OCI-LY1 (cell line): ENCODE results near the gene AMER3.

Source experiments
- H2AFZ ChIP-seq: fragments of 200-600 bp; sonication (generic), shearing (Covaris generic); 2 replicates; pipeline ENCODE4 v1.6.0; 2014; ENCODE audit warnings: antibody characterized with exemption, mild to moderate bottlenecking, low read length
- H3F3A ChIP-seq: fragments of 200-600 bp; sonication (generic), shearing (Covaris generic); 2 replicates; pipeline ENCODE4 v1.6.0; 2014; ENCODE audit warnings: mild to moderate bottlenecking, antibody characterized with exemption, low read length, moderate library complexity; ENCODE audit not compliant: insufficient read depth
- H3K27ac ChIP-seq: fragments of 200-600 bp; sonication (generic); 2 replicates; pipeline ENCODE4 v1.5.1; 2014; ENCODE audit warnings: low read length, mixed run types, mild to moderate bottlenecking, low read depth; ENCODE audit not compliant: poor library complexity, severe bottlenecking
- H3K27me3 ChIP-seq: fragments of 200-600 bp; sonication (generic); 2 replicates; pipeline ENCODE4 v1.6.0; 2014; ENCODE audit warnings: antibody characterized with exemption, mild to moderate bottlenecking, low read length, moderate library complexity; ENCODE audit not compliant: insufficient read depth
- H3K36me3 ChIP-seq: fragments of 200-600 bp; sonication (generic); 2 replicates; pipeline ENCODE4 v1.6.1; 2014; ENCODE audit warnings: mild to moderate bottlenecking, antibody characterized with exemption, low read length, moderate library complexity, mixed read lengths; ENCODE audit not compliant: insufficient read depth
- H3K4me1 ChIP-seq: fragments of 200-600 bp; sonication (generic); 2 replicates; pipeline ENCODE4 v1.5.1; 2014; ENCODE audit warnings: mild to moderate bottlenecking, low read length, moderate library complexity; ENCODE audit not compliant: insufficient read depth, severe bottlenecking
- H3K4me2 ChIP-seq: fragments of 200-600 bp; sonication (generic), shearing (Covaris generic); 2 replicates; pipeline ENCODE4 v1.6.1; 2014; ENCODE audit warnings: low read length
- H3K4me3 ChIP-seq: fragments of 200-600 bp; sonication (generic); 2 replicates; pipeline ENCODE4 v1.5.1; 2014; ENCODE audit warnings: low read length, low read depth, mild to moderate bottlenecking, mixed read lengths; ENCODE audit not compliant: poor library complexity, severe bottlenecking
- H3K79me2 ChIP-seq: fragments of 200-600 bp; shearing (Covaris generic); 2 replicates; pipeline ENCODE4 v1.6.1; 2016; ENCODE audit warnings: mixed run types, low read length, mixed read lengths; ENCODE audit not compliant: insufficient read depth
- H3K9ac ChIP-seq: fragments of 200-600 bp; sonication (generic), shearing (Covaris generic); 2 replicates; pipeline ENCODE4 v1.6.1; 2014; ENCODE audit warnings: mild to moderate bottlenecking, low read length, mixed read lengths
- H3K9me2 ChIP-seq: fragments of 200-600 bp; sonication (generic), shearing (Covaris generic); 2 replicates; pipeline ENCODE4 v1.6.1; 2014; ENCODE audit warnings: low read depth, mild to moderate bottlenecking, low read length, mixed read lengths
- H3K9me3 ChIP-seq: fragments of 200-600 bp; shearing (Covaris generic); 2 replicates; pipeline ENCODE4 v1.6.1; 2014; ENCODE audit warnings: low read length, mixed read lengths
- H4K20me1 ChIP-seq: fragments of 200-600 bp; sonication (generic), shearing (Covaris generic); 2 replicates; pipeline ENCODE4 v1.6.0; 2016; ENCODE audit warnings: mild to moderate bottlenecking, low read length; ENCODE audit not compliant: insufficient read depth
- CTCF ChIP-seq: fragments of 200-600 bp; sonication (generic), shearing (Covaris generic); IDR thresholded peaks from 2 replicates; pipeline ENCODE4 v1.5.1; 2017; ENCODE audit warnings: mild to moderate bottlenecking, antibody characterized with exemption, low read length, moderate library complexity, mixed read lengths
- EZH2 ChIP-seq: fragments of 200-600 bp; sonication (generic), shearing (Covaris generic); IDR thresholded peaks from 2 replicates; pipeline ENCODE4 v1.8.0; 2017; ENCODE audit warnings: borderline replicate concordance, mixed run types, mild to moderate bottlenecking, antibody characterized with exemption, low read length, moderate library complexity, mixed read lengths

The AMER3 gene

GRCh38 chr2:130740671-130741070 is 14.7 kb upstream of the AMER3 start:
- no peak for TF ChIP-seq EZH2
- TF ChIP-seq CTCF, result no peak
- H3K4me2 ChIP-seq, result no peak overlapping the region
- H3K36me3 ChIP-seq, result no peaks in the 10 kb centered on the region
- no peak overlapping the region for H2AFZ ChIP-seq
- no peaks in the 10 kb centered on the region for H3K79me2 ChIP-seq
- H3K4me1 ChIP-seq, result no peaks in the 10 kb centered on the region
- no peak overlapping the region for H3K27ac ChIP-seq
- H3K4me3 ChIP-seq, result no peak overlapping the region
- H3K9ac ChIP-seq, result no peak overlapping the region
- H3K27me3 ChIP-seq, result no peaks in the 10 kb centered on the region
- H3K9me2 ChIP-seq, result no peaks in the 10 kb centered on the region
- H3F3A ChIP-seq, result no peaks in the 10 kb centered on the region
- H4K20me1 ChIP-seq, result no peaks in the 10 kb centered on the region
- H3K9me3 ChIP-seq, result no peaks in the 10 kb centered on the region

- no peaks in the 10 kb centered on the region for H3K9me2 ChIP-seq
- H3F3A ChIP-seq, result no peaks in the 10 kb centered on the region
- no peak overlapping the region for H3K27ac ChIP-seq
- no peaks in the 10 kb centered on the region for H3K36me3 ChIP-seq
- TF ChIP-seq EZH2, result no peak
- no peaks in the 10 kb centered on the region for H3K4me1 ChIP-seq
- H2AFZ ChIP-seq, result no peak overlapping the region
- no peaks in the 10 kb centered on the region for H4K20me1 ChIP-seq
- no peak overlapping the region for H3K4me2 ChIP-seq
- H3K9ac ChIP-seq, result no peak overlapping the region
- no peaks in the 10 kb centered on the region for H3K79me2 ChIP-seq
- H3K9me3 ChIP-seq, result no peaks in the 10 kb centered on the region
- H3K27me3 ChIP-seq, result no peaks in the 10 kb centered on the region
- H3K4me3 ChIP-seq, result no peak overlapping the region
Measured at GRCh38 chr2:130743278-130743677, 12.1 kb upstream of the AMER3 start.

DNA sequence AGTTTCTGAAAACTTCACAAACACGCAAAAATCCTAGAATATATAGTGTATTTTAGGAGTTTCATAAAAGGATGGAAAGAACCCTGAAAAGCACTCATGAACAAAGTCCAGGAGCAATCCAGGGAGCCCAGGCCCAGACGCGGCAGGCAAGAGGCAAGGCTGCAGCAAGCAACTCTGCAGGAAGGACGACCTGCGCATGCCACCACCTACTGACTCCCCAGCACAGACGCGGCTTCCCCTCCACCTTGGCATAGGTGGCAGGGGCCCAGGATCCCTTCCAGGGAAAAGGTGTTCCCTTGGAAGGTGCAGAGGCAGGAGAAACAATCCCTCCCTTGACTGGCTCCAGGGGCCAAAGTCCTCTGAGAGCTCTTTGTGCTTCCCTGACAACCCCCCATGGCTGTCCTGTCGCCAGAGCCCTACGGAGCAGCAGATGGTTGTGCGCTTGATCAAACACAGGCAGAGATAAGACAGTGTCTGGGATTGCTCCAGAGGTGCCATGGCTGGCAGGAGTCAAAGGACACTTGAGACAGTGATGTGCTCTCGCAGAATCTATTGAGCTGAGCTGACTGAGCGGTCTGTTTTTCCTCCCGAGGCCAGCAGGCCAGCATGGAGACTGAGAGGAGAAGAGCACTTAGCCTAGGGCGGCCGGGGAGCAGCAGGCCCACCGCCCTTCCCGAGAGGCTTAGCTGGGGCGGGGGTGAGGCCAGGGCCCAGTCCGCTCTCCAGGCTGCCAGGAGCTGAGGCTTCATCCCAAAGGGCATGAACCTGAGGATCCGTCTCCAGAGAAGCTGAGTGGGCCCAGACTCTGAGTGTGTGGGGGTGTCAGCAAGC is 10.8 kb upstream of the AMER3 start:
- H3K79me2 ChIP-seq, result no peaks in the 10 kb centered on the region
- H3K27me3 ChIP-seq, result no peaks in the 10 kb centered on the region
- no peak for TF ChIP-seq EZH2
- no peak for TF ChIP-seq CTCF
- H3K4me3 ChIP-seq, result no peak overlapping the region
- no peaks in the 10 kb centered on the region for H3K36me3 ChIP-seq
- H2AFZ ChIP-seq, result no peak overlapping the region
- no peaks in the 10 kb centered on the region for H3K4me1 ChIP-seq
- no peaks in the 10 kb centered on the region for H4K20me1 ChIP-seq
- no peaks in the 10 kb centered on the region for H3K9me3 ChIP-seq
- no peak overlapping the region for H3K4me2 ChIP-seq
- no peaks in the 10 kb centered on the region for H3K9me2 ChIP-seq
- H3K27ac ChIP-seq, result no peak overlapping the region
- no peaks in the 10 kb centered on the region for H3F3A ChIP-seq
- H3K9ac ChIP-seq, result no peak overlapping the region

DNA sequence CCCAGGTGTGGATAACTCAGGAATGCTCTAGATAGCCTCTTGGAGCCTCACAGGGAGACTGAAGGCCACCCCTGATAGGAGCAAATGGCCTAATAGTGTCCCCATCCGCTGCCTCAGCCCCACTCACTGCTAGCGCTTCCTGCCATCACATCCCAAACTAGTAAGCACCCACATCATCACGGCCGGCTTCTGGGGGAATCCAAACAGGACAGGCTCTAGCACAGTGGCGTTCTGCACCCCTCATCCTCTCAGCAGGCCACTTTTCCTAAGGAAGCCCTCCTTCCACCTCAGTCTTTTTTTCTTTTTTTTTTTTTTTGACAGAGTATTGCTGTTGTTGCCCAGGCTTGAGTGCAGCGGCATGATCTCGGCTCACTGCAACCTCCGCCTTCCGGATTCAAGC is 6.3 kb upstream of the AMER3 start:
- Histone ChIP-seq H3K4me3 (no peak overlapping the region), H3K79me2 (no peaks in the 10 kb centered on the region), H3K9me2 (no peaks in the 10 kb centered on the region), H3K36me3 (no peaks in the 10 kb centered on the region), H2AFZ (no peak overlapping the region), H3K9ac (no peak overlapping the region), H3K27ac (no peak overlapping the region), H3F3A (no peaks in the 10 kb centered on the region), H3K4me2 (no peak overlapping the region), H4K20me1 (no peaks in the 10 kb centered on the region), H3K27me3 (no peaks in the 10 kb centered on the region), H3K9me3 (no peaks in the 10 kb centered on the region), H3K4me1 (no peaks in the 10 kb centered on the region)
- no peak for TF ChIP-seq EZH2
- no peak for TF ChIP-seq CTCF
